ENCODE data around the gene C9orf78. TPM values are rescaled to one million over a fixed set of nuclear protein-coding genes. Genes with fewer than 3 reads are reported as not detected.
A peak's percentile ranks its signal among the peaks of the same experiment; 100 is the strongest.

Gene C9orf78
- total RNA-seq, 1 donor from 2014 or later = 38.0 TPM

DNA sequence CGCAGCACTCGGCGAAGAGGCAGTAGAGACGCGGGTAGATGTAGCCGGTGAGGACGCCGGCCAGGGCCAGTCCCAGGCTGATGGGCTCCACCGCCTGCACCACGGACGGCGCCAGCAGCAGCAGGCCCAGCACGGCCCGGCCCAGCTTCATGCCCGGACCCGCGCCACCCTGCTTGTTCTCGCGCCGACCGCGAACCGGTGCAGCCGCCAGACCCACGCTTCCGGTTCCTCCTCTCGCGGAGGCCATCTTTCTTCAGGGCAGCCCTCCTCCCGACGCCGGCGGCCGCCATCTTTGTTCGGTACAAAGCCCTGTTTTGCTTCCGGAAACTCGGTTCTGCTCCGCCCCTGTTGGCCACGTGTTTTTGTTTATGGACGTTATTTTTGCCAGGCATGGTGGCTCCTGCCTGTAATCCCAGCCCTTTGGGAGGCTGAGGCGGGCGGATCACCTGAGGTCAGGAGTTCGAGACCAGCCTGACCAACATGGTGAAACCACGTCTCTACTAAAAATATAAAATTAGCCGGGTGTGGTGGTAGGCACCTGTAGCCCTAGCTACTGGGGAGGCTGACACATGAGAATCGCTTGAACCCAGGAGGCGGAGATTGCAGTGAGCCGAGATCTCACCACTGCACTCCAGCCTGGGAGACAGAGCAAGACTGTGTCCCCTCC, 11.0 kb downstream of the C9orf78 start, which contains the start of gene TOR1A:
Gene TOR1A, minus strand, starts transcription at position 202 of the 667 bp plus-strand sequence. Its CDS starts 51 bp downstream, at position 151.
- FAIRE-seq (no peak), DNase-seq (ENCODE audit: low read depth) (peak; percentile 81)
- H3K27me3 Mint-ChIP-seq (ENCODE audit: low read depth, unreplicated experiment) = no peaks in the 10 kb centered on the region
- peak within 1 kb of the TSS; percentile 89 for H3K4me3 Mint-ChIP-seq (ENCODE audit: unreplicated experiment)
- Histone ChIP-seq H3K27me3 (ENCODE audit: insufficient read depth, low read length) (no peaks in the 10 kb centered on the region), H2AFZ (ENCODE audit: low read depth, low read length) (peak within 1 kb of the TSS; percentile 80), H3K4me1 (ENCODE audit: insufficient read depth, low read length) (peaks cover 7% of the 10 kb centered on the region), H3K9me3 (ENCODE audit: insufficient read depth, low read depth, low read length) (no peaks in the 10 kb centered on the region), H3K27ac (ENCODE audit: low read depth, low read length) (peak within 1 kb of the TSS; percentile 65), H3K4me2 (ENCODE audit: low read length) (peak within 1 kb of the TSS; percentile 89), H3K4me3 (ENCODE audit: insufficient read depth, low read depth, low read length) (peak within 1 kb of the TSS; percentile 77), H3K9ac (ENCODE audit: low read length) (peak within 1 kb of the TSS; percentile 91), H4K20me1 (ENCODE audit: insufficient read depth, low read length) (peaks cover 16% of the 10 kb centered on the region), H3K36me3 (ENCODE audit: insufficient read depth, low read length) (peaks cover 18% of the 10 kb centered on the region), H3K79me2 (ENCODE audit: insufficient read depth, low read length) (peaks cover 31% of the 10 kb centered on the region)
- peak within 1 kb of the TSS; percentile 90 for H3K27ac Mint-ChIP-seq (ENCODE audit: unreplicated experiment)
- H3K36me3 Mint-ChIP-seq (ENCODE audit: low read depth, unreplicated experiment) = peaks cover 7% of the 10 kb centered on the region
- no peaks in the 10 kb centered on the region for H3K9me3 Mint-ChIP-seq (ENCODE audit: unreplicated experiment)
- H3K4me1 Mint-ChIP-seq (ENCODE audit: low read depth, unreplicated experiment) = peaks cover 6% of the 10 kb centered on the region
- no peak for TF ChIP-seq EZH2 (IDR thresholded peaks at IDR 0.05; ENCODE audit: insufficient read depth, low read length)
- TF ChIP-seq, protein P1, sequence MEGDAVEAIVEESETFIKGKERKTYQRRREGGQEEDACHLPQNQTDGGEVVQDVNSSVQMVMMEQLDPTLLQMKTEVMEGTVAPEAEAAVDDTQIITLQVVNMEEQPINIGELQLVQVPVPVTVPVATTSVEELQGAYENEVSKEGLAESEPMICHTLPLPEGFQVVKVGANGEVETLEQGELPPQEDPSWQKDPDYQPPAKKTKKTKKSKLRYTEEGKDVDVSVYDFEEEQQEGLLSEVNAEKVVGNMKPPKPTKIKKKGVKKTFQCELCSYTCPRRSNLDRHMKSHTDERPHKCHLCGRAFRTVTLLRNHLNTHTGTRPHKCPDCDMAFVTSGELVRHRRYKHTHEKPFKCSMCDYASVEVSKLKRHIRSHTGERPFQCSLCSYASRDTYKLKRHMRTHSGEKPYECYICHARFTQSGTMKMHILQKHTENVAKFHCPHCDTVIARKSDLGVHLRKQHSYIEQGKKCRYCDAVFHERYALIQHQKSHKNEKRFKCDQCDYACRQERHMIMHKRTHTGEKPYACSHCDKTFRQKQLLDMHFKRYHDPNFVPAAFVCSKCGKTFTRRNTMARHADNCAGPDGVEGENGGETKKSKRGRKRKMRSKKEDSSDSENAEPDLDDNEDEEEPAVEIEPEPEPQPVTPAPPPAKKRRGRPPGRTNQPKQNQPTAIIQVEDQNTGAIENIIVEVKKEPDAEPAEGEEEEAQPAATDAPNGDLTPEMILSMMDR (IDR thresholded peaks at IDR 0.05; ENCODE audit: insufficient read depth, low read depth, low read length) = no peak

DNA sequence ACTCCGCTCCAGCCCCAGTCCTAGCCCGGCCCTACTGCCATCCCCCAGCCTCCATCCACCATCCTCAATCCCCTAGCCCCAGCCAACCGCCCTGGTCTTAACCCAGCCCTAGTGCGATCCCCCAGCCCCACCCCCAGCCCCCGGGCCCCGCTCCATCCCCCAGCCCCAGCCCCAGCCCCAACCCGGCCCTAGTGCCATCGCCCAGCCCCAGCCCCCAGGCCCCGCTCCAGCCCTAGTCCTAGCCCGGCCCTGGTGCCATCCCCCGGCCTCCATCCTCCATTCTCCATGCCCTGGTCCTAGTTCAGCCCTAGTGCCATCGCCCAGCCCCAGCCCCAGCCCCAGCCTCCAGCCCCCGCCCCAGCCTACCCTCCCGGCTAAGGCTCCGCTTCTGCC, 11.5 kb downstream of the C9orf78 start:
- Mint-ChIP-seq H3K36me3 (ENCODE audit: low read depth, unreplicated experiment) (peaks cover 12% of the 10 kb centered on the region), H3K27ac (ENCODE audit: unreplicated experiment) (no peak overlapping the region), H3K9me3 (ENCODE audit: unreplicated experiment) (no peaks in the 10 kb centered on the region), H3K27me3 (ENCODE audit: low read depth, unreplicated experiment) (no peaks in the 10 kb centered on the region), H3K4me3 (ENCODE audit: unreplicated experiment) (peak overlapping the region; percentile 89), H3K4me1 (ENCODE audit: low read depth, unreplicated experiment) (peaks cover 6% of the 10 kb centered on the region)
- no peak for TF ChIP-seq EZH2 (IDR thresholded peaks at IDR 0.05; ENCODE audit: insufficient read depth, low read length)
- TF ChIP-seq, protein P1 (IDR thresholded peaks at IDR 0.05; ENCODE audit: insufficient read depth, low read depth, low read length) = no peak
- H3K4me2 ChIP-seq (ENCODE audit: low read length) = peak overlapping the region; percentile 89
- FAIRE-seq = no peak
- H3K79me2 ChIP-seq (ENCODE audit: insufficient read depth, low read length) = peaks cover 35% of the 10 kb centered on the region
- peak overlapping the region; percentile 91 for H3K9ac ChIP-seq (ENCODE audit: low read length)
- peaks cover 16% of the 10 kb centered on the region for H3K36me3 ChIP-seq (ENCODE audit: insufficient read depth, low read length)
- H3K9me3 ChIP-seq (ENCODE audit: insufficient read depth, low read depth, low read length) = no peaks in the 10 kb centered on the region
- no peak for DNase-seq (ENCODE audit: low read depth)
- peak overlapping the region; percentile 80 for H2AFZ ChIP-seq (ENCODE audit: low read depth, low read length)
- H3K4me3 ChIP-seq (ENCODE audit: insufficient read depth, low read depth, low read length) = peak overlapping the region; percentile 77
- H3K4me1 ChIP-seq (ENCODE audit: insufficient read depth, low read length) = peaks cover 7% of the 10 kb centered on the region
- H3K27me3 ChIP-seq (ENCODE audit: insufficient read depth, low read length) = no peaks in the 10 kb centered on the region
- peaks cover 21% of the 10 kb centered on the region for H4K20me1 ChIP-seq (ENCODE audit: insufficient read depth, low read length)
- H3K27ac ChIP-seq (ENCODE audit: low read depth, low read length) = peak overlapping the region; percentile 65
